K562 (cell line): ENCODE measurements around the gene HIVEP1.

Source experiments
- ATF1 ChIP-seq, 2 experiments: fragments of 450-650 bp in 1 of 2; IDR thresholded peaks; 2 replicates each; pipeline ENCODE4 v1.6.1; 2016; ENCODE audit warnings: missing compliant biosample characterization in 1 of 2, missing genetic modification characterization in 1 of 2
- CBX1 ChIP-seq: sonication (generic); IDR thresholded peaks from 2 replicates; pipeline ENCODE4 v1.6.1; 2016; ENCODE audit warnings: antibody characterized with exemption, low read depth, mild to moderate bottlenecking
- HNRNPUL1 ChIP-seq: fragments of 200-400 bp; formaldehyde crosslinking; IDR thresholded peaks from 2 replicates; pipeline ENCODE4 v1.6.1; 2017; ENCODE audit warnings: low read length
- NRF1 ChIP-seq, 2 experiments: fragments of 450-650 bp; IDR thresholded peaks in 1 of 2; conservative IDR thresholded peaks in 1 of 2; 2 replicates each; pipeline ENCODE4 v1.6.1; 2014; ENCODE audit warnings: mild to moderate bottlenecking in 2 of 2
- POLR2A ChIP-seq: fragments of 450-650 bp; conservative IDR thresholded peaks from 2 replicates; pipeline ENCODE4 v1.6.1; 2016
- PRDM10 ChIP-seq: fragments of 450-650 bp; IDR thresholded peaks from 2 replicates; pipeline ENCODE4 v1.6.1; 2018; ENCODE audit not compliant: partially characterized antibody
- SIN3A ChIP-seq, 2 experiments: fragments of 150-350 bp in 1 of 2; IDR thresholded peaks; 2 replicates each; pipeline ENCODE4 v1.6.1; 2011 to 2016; ENCODE audit warnings: borderline replicate concordance in 2 of 2, low read depth in 2 of 2, low read length in 2 of 2, mild to moderate bottlenecking in 2 of 2, moderate library complexity in 2 of 2; ENCODE audit not compliant: control insufficient read depth in 1 of 2
- ZNF175 ChIP-seq: fragments of 200-800 bp; sonication (Bioruptor generic); IDR thresholded peaks from 2 replicates; pipeline ENCODE4 v1.6.1; 2016; ENCODE audit warnings: low read depth, mild to moderate bottlenecking, missing genetic modification characterization, missing compliant biosample characterization
- TF ChIP-seq, protein P1 (sequence below): sonication (generic); formaldehyde crosslinking; IDR thresholded peaks from 2 replicates; pipeline ENCODE4 v1.8.1; 2023; ENCODE audit warnings: mild to moderate bottlenecking, missing genetic modification reagents, moderate library complexity
- TF ChIP-seq, protein P2 (sequence below), 3 experiments: IDR thresholded peaks in 2 of 3; conservative IDR thresholded peaks in 1 of 3; 2 replicates each; pipeline ENCODE4 v1.5.1; 2011 to 2012; ENCODE audit warnings: low read length in 3 of 3, mild to moderate bottlenecking in 3 of 3, control low read depth in 2 of 3, improper control_type of control experiment in 1 of 3, inconsistent platforms in 1 of 3, low read depth in 1 of 3, mixed read lengths in 1 of 3, moderate library complexity in 1 of 3; ENCODE audit not compliant: insufficient read depth in 2 of 3

- no peak for TF ChIP-seq NRF1 (conservative IDR thresholded peaks at IDR 0.05 in 1 of 2, IDR thresholded peaks at IDR 0.05 in 1 of 2)
- no peak for TF ChIP-seq SIN3A (IDR thresholded peaks at IDR 0.05; ENCODE audit: borderline replicate concordance in 2 of 2, control insufficient read depth in 1 of 2, low read depth in 2 of 2, low read length in 2 of 2)
- TF ChIP-seq ATF1 (CRISPR knock-in tag; IDR thresholded peaks at IDR 0.05) = no peak
- no peak for TF ChIP-seq ATF1 (tag; IDR thresholded peaks at IDR 0.05)
- TF ChIP-seq, protein P1, sequence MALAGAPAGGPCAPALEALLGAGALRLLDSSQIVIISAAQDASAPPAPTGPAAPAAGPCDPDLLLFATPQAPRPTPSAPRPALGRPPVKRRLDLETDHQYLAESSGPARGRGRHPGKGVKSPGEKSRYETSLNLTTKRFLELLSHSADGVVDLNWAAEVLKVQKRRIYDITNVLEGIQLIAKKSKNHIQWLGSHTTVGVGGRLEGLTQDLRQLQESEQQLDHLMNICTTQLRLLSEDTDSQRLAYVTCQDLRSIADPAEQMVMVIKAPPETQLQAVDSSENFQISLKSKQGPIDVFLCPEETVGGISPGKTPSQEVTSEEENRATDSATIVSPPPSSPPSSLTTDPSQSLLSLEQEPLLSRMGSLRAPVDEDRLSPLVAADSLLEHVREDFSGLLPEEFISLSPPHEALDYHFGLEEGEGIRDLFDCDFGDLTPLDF (CRISPR knock-in tag) = no peak
- TF ChIP-seq HNRNPUL1 = no peak
- TF ChIP-seq, protein P2, sequence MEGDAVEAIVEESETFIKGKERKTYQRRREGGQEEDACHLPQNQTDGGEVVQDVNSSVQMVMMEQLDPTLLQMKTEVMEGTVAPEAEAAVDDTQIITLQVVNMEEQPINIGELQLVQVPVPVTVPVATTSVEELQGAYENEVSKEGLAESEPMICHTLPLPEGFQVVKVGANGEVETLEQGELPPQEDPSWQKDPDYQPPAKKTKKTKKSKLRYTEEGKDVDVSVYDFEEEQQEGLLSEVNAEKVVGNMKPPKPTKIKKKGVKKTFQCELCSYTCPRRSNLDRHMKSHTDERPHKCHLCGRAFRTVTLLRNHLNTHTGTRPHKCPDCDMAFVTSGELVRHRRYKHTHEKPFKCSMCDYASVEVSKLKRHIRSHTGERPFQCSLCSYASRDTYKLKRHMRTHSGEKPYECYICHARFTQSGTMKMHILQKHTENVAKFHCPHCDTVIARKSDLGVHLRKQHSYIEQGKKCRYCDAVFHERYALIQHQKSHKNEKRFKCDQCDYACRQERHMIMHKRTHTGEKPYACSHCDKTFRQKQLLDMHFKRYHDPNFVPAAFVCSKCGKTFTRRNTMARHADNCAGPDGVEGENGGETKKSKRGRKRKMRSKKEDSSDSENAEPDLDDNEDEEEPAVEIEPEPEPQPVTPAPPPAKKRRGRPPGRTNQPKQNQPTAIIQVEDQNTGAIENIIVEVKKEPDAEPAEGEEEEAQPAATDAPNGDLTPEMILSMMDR (IDR thresholded peaks at IDR 0.05 in 2 of 3, conservative IDR thresholded peaks at IDR 0.05 in 1 of 3; ENCODE audit: insufficient read depth in 2 of 3, low read depth in 1 of 3, low read length in 3 of 3) = no peak
- TF ChIP-seq POLR2A = no peak
- TF ChIP-seq PRDM10 = no peak
- TF ChIP-seq CBX1 = no peak
- TF ChIP-seq ZNF175 (CRISPR knock-in tag) = no peak
These were observed 103.4 kb downstream of the HIVEP1 start for GRCh38 chr6:12115492-12115891.
